ENCODE measurements around the gene TMEM270. TPM values are rescaled to one million over a fixed set of nuclear protein-coding genes. Genes with fewer than 3 reads are reported as not detected.

The TMEM270 gene
- total RNA-seq, 4 donors from 2014 or later, result not detected

GRCh38 chr7:73839290-73839689, 21.7 kb upstream of the TMEM270 start:
- no peak overlapping the region for H3K4me3 ChIP-seq
- no peaks in the 10 kb centered on the region for H3K9me3 ChIP-seq
- TF ChIP-seq CTCF (IDR thresholded peaks at IDR 0.05), result no peak
- no peak for TF ChIP-seq POLR2A (IDR thresholded peaks at IDR 0.05)
- no peak for DNase-seq
- peaks cover 0 to 4% (median 0%) of the 10 kb centered on the region in 4 donors for H3K27me3 ChIP-seq
- intact Hi-C loops (cut with DNase I), result no loop called here
- no peaks in the 10 kb centered on the region for H3K36me3 ChIP-seq
- 71 to 85% methylated on average over 5 to 7 of the region's 7 CpGs for WGBS, 2 donors
- peak overlapping the region in 3 of 4 donors; percentile 21 to 54 (median 45) for H3K27ac ChIP-seq
- peaks cover 8 to 47% (median 13%) of the 10 kb centered on the region in 3 donors for H3K4me1 ChIP-seq

GRCh38 chr7:73839743-73840714, 20.9 kb upstream of the TMEM270 start:
- DNase-seq, result no peak
- no peak overlapping the region for H3K4me3 ChIP-seq
- no peaks in the 10 kb centered on the region for H3K27me3 ChIP-seq
- H3K27ac ChIP-seq, result no peak overlapping the region
- no peaks in the 10 kb centered on the region for H3K9me3 ChIP-seq
- peaks cover 8 to 47% (median 13%) of the 10 kb centered on the region in 3 donors for H3K4me1 ChIP-seq
- WGBS, 2 donors, result 93 to 95% methylated on average over 5 to 14 of the region's 22 CpGs
- intact Hi-C loops (cut with DNase I), result no loop called here
- no peaks in the 10 kb centered on the region for H3K36me3 ChIP-seq
- TF ChIP-seq CTCF (IDR thresholded peaks at IDR 0.05), result peak in 1 of 6 experiments; percentile 18
- no peak for TF ChIP-seq POLR2A (IDR thresholded peaks at IDR 0.05)

GRCh38 chr7:73840715-73841379, 20.1 kb upstream of the TMEM270 start:
- DNase-seq, result no peak
- Histone ChIP-seq H3K4me3 (no peak overlapping the region), H3K27ac (no peak overlapping the region), H3K36me3 (no peaks in the 10 kb centered on the region), H3K4me1 (peaks cover 8 to 47% (median 13%) of the 10 kb centered on the region in 3 donors), H3K27me3 (no peaks in the 10 kb centered on the region), H3K9me3 (no peaks in the 10 kb centered on the region)
- no peak for TF ChIP-seq CTCF (IDR thresholded peaks at IDR 0.05)
- no peak for TF ChIP-seq POLR2A (IDR thresholded peaks at IDR 0.05)
- intact Hi-C loops (cut with DNase I), result no loop called here
- 79 to 93% methylated on average over 9 to 10 of the region's 16 CpGs for WGBS, 2 donors

- peaks cover 8 to 47% (median 13%) of the 10 kb centered on the region in 3 donors for H3K4me1 ChIP-seq
- intact Hi-C loops (cut with DNase I), result no loop called here
- TF ChIP-seq CTCF (IDR thresholded peaks at IDR 0.05) (no peak), POLR2A (IDR thresholded peaks at IDR 0.05) (no peak)
- H3K4me3 ChIP-seq, result peak overlapping the region; percentile 44 to 73 (median 67)
- DNase-seq, result no peak
- no peaks in the 10 kb centered on the region for H3K9me3 ChIP-seq
- no peaks in the 10 kb centered on the region for H3K36me3 ChIP-seq
- 35% methylated on average over 13 of the region's 15 CpGs; no CpG with 5 or more reads in 1 of the 2 donors for WGBS, 2 donors
- peak overlapping the region; percentile 79 to 91 (median 83) for H3K27ac ChIP-seq
- H3K27me3 ChIP-seq, result no peaks in the 10 kb centered on the region
Observed at GRCh38 chr7:73841689-73842066, 19.3 kb upstream of the TMEM270 start.
